Medulla oblongata (tissue), 1 donor: ENCODE measurements around the gene USP49.

ENCODE experiments used
- DNase-seq: peaks from one replicate; pipeline ENCODE4 v3.0.0-alpha.2; 2015; ENCODE audit errors: extremely low spot score

USP49 gene

DNA sequence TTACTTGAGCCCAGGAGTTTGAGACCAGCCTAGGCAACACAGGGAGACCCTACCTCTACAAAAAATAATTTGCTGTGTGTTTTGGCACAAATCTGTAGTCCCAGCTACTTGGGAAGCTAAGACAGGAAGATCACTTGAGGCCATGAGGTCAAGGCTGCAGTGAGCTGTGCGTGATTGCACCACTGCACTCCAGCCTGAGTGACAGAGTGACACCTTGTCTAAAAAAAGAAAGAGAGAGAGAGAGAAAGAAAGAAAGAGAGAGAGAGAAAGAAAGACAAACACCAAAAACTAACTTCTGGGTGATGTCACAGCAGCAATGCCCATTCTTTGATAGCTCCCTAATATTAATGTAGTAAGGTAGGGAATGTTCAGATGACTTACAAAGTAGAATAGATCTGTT is 20.4 kb downstream of the USP49 start:
- DNase-seq = no peak

DNA sequence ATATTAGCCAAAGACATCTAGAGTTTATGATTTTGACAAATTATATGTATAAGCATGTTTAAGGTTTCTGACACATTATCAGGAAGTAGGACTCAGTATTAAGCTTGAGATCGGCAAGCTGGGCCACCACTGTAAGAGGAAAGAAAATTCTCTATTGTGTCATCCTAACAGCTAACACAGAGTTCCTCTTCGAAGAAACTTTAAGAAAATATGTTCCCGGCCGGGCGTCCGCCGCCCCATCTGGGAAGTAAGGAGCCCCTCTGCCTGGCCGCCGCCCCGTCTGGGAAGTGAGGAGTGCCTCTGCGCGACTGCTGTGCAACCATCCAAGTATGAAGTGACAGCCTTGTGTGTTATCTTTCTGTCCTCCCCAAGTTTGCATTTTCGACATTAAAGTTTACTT is 23.0 kb downstream of the USP49 start:
- no peak for DNase-seq

DNA sequence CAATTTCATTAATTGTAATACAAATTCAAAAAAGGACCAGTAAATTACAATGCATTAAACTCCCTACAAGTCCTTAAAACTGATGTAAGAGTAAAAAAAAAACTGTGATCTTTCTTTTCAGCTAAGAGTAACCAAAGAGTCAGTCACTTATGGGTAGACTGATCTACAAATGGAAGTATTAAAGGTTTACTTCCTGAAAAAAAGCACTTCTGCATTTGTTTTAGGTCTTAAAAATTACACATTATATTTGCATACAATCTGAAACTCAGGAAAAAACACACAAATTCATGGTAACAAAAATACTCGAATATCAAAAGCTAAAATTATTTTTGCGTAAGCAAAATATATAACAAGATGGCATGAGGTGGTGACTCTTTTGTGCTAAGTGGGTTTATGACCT is 23.5 kb downstream of the USP49 start:
- no peak for DNase-seq

DNA sequence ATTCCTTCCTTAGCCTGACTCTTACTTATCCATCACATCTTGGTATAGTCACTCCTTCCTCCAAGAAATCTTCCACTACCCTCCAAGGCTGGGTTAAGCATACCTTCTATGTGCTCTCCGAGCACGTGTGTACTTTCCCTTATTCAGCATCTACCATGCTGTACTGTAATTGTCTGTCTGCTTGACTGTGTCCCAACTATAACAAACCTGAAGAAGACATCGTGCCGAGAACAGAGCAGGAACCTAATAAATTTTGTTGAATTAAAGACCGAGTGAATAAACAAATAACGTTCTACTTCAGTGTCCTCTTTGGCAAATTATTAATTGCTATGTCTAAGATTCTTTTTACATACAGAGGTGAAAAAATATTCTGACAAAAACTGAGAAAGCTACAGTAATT is 35.8 kb downstream of the USP49 start:
- no peak for DNase-seq

DNA sequence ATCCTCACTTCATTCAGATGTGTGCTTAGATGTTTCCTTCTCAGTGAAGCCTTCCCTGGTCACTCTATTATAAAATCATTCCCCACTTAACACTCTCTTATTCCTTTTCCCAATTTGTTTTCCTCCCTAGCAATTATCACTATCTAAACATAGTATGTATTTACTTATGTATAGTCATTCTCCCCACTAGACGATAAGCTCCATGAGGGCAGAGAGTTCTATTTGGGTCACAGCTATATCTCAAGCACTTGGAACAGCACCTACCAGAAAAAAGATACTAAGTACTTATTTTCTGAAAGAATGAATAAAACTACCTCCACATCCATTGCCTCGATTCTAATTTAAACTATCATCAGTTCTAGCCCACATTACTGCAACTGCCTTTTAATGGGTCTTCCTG is 36.5 kb downstream of the USP49 start:
- DNase-seq = no peak

DNA sequence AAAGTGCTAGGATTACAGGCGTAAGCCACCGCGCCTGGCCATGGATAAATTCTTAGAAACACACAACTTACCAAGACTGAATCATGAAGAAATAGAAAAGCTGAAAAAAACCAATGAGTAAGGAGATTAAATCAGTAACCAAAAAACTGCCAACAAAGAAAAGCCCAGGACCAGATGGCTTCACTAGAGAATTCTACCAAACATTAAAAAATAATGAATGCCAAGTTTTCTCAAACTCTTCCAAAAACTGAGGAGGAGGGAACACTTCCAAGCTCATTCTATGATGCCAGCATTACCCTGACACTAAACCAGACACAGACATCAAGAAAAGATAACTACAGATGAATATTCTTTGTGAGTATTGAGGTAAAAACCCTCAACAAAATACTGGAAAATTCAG is 44.3 kb downstream of the USP49 start:
- DNase-seq = no peak

DNA sequence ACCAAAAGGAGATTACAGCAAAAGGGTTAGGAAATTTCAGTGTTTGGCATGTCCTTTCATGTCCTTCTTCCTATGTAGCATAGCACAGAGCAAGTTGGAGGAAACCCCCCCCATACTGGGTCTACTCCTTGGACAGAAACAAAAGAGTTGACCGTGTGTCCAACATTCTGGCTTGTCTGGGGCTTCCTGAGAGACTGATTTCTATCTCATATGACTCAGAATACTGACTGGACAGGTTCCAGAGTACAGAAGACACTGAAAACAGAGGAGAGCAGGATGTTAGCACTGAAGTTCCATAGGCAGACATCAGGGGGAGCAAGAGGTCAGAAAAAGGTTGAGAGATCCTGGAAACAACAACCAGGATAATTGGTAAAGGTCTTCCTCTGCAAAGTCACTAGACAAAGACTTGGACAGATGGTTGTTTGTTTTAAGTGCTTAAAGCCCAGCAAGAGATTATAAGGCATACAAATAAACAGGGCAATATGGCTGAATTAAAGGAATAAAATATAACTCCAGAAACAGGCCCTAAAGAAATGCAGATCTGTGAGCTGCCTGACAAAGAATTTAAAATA is 48.4 kb downstream of the USP49 start:
- peak; percentile 60 for DNase-seq

DNA sequence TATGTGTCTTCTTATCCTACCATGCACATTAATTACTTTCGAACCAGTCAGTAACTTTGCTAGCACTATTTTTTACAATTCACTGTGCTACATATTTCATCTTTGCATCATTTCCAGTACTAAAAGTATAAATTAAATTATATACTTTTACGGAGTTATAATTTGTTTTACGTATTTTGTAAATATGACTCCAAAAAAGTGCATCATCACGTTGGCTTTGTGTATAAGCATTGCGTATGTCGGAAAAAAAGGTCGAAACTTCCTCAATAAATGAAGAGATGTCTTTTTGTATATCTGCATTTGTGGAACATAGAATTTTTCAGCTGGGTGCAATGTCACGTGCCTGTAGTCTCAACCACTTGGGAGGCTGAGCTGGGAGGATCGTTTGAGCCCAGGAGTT is 52.0 kb downstream of the USP49 start:
- no peak for DNase-seq

DNA sequence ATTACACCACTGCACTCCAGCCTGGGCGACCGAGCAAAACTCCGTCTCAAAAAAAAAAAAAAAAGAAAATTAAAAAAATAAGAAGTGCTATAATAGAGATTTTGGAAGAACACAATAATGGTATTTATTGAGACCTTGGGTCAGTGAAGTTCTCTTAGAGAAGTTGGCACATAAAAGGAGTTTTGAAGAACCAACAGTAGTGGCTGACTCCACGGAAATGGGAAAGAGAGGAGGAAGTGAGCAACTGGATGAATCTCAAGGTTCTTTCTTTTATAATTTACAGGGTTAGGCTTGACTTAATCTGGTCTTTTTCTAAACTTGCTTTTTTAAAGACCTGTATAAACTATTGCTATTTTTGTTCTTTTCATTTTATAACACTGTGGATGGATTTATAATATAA is 54.8 kb downstream of the USP49 start:
- DNase-seq = no peak

DNA sequence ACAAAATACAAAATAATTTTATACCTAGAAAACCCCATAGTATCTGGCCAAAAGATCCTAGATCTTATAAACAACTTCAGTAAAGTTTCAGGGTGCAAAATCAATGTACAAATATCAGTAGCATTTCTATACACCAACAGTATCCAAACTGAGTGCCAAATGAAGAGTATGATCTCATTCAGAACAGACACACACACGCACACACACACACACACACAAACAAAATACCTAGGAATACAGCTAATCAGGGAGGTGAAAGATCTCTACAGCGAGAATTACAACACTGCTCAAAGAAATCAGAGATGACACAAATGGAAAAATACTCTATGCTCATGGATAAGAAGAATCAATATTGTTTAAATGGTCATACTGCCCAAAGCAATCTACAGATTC is 58.5 kb downstream of the USP49 start:
- no peak for DNase-seq

DNA sequence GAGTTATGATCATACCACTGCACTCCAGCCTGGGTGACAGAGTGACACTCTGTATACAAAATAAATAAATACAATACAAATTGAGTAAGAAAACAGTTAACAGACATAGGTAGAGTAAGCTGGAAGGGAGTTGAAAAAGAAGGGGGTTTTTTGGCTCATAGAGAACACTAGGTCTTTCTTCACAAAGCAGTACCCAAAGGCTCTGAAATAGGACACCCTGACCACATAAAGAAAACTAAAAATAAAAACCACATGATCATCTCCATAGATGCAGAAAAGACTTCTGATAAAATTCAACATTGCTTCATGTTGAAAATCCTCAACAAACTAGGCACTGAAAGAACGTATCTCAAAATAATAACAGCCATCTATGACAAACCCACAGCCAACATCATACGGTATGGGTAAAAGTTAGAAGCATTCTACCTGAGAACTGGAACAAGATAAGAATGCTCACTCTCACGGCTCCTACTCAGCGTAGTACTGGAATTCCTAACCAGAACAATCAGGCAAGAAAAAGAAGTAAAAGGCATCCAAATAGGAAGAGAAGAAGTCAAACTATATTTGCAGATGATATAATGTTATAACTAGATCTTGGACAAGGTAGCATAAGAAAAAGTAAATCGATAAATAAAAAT is 59.0 kb downstream of the USP49 start:
- no peak for DNase-seq

DNA sequence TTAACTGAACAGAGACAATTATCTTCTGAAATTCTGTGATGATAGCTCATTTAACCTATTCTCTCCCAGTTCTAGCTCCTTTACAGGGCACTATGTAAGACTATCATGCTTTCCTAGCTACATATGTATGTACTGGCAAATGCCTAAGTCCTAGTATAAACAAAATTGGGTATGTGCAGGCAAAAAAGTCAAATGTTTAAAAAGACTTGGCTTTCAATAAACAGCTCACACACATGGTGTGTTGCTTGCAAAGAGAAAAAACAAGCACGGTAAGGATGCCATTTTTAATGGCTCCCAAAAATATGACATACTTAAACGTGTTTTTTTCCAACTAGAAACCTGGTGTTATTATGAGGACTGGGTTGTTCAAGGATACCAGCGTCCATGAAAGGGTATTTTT is 62.9 kb downstream of the USP49 start:
- DNase-seq = no peak

DNA sequence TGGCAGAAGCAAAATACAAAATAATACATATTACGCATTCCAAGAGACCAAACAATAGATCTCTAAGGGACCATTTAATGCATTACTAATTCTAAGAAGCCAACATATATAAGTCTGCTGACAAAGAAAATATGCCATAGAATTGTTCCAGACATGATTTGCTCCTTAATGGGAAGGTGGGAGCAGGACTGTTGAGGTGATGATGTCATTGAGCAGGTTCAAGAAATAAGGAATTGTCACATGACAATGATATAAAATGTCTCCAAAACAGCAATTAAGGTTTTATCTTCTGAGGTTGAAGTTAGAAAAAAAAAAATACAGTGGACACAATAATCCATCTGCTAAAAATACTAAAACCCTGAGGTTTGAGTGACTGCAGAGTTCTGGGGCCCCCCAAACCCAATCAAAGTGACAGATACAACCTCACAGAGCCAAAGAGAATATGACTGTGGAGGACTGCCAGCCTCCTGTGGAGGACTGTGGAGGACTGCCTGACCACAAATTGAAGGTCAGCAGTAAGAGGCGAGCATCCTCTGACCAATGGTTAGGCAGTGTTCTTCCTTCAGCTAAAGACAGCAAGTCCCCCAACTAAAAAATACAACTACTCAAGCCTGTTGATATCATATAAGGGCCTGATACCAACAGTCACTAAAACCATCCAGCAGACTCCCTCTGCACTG is 68.7 kb downstream of the USP49 start:
- no peak for DNase-seq

DNA sequence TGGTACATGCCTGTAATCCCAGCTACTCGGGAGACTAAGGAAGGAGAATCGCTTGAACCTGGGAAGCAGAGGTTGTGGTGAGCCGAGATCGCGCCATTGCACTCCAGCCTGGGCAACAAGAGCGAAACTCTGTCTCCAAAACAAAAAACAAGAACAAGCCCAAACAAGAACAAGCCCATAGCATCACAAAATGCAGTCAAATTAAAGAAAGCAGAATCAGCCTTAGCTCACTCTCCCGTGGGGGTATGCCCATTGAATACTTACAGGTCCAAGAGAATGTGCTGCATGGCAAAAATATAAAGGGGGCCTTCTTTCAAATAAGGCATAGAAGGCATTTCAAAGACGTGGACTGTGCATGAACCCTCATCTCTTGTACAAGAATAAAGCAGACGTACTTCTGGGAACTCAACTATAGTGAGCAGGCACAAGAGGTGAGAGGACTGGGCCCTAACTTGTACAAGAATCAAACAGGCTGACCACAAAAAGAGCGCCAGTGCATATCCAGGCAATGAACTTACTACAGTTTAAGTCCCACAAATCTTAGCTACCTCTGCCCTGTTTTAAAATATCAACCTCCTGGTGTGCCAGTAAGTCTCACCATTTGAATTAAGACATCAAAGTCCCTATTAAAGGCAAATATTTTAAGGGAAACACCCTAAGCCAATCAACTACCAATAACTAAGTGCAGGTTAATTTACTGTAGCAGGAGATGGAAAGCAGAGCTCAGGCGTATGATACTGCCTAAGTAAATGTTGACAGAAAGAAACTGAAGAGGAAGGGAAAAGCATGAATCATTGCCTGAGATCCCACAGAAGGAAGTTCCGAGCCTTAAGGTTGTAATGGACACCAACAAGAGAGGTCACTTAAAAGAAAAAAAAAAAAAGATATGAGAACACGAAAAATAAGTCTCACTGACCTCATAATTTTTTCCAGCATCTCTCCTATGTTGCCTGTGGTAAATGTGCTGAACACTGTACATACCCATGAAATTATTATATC is 70.3 kb downstream of the USP49 start:
- DNase-seq = no peak

DNA sequence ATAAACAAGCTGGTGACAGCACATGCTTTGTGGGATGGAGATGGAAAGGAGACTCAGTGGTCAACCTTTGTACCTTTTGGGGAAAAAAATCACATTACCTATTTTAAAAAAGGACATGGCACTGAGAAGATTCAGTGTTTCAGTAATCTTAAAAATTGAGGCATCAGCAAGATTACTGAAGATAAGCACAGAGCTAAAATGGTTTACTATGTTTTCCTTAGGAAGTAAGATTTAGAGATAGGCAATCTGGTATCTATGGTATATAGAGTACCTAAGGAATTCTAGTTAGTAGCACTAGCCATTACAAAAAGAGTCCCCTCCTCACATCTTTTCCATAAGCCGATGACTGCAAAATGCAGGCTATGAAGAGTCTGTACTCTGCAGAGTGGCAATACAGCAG is 72.0 kb downstream of the USP49 start:
- DNase-seq = no peak

DNA sequence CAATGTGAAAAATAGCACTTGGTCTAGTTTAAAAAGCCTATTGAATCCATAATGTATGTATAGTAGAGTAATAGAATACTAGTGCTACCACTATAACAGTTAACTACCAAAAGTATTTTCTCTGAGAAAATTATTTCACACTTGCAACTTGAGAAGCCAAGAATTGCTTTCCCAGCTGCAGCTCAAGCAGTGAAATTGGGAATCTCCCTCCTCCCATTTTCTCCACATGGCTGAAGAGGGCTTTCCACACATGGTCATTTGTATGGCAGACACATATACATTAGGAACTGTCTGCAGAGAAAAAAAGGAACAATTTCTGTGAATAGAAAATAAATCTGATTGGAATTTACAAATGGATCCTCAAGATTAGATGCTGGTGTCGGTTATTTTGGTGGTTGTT is 73.2 kb downstream of the USP49 start:
- DNase-seq = no peak

DNA sequence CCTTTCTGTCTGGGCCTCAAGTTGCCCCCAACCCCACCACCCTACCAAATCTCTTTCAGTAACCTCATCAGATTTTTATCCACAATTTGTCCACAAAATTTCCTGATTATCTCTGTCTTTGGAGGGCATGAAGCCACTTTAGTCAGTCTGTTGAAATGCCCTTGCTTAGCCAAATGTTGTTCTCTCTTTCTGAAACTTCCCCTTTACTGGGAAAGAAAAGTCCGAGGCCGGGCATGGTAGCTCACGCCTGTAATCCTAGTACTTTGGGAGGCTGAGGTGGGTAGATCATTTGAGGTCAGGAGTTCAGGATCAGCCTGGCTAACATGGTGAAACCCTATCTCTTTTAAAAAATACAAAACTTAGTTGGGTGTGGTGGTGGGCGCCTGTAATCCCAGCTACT is 73.9 kb downstream of the USP49 start:
- DNase-seq = no peak

DNA sequence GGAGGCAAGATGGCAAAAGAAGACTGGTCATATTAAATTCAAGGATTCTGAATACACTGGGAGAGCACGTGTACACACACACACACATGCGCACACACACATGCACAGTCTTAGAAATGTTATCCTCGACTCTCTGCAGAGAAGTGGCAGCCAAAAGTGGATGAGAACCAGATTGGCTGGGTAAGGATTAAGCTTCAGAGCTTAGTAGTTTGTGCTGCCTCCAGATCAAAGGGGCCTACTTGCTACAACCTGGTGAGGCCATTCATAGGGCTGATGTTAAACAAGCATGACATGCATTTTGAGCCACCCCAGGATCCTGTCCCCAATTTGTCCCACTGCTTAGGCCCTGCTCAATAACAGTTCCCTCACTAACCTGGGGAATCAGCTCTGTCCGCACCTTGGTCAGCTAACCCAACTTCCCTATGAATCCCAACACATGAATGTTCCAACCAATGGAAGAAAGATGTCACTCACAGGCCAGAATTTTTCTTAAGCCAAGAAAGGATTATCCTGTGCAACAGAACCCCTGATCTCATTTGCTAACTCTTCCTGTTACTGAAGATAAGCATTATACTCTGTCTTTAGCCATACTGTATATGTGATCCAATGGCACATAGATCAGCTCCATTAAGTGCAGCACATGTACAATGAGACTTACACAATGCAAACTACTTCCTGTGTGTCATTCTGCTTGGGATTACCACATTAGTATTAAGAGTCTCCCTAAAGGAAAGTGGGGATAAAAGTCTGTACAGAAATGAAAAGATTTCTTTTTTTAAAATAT is 76.7 kb downstream of the USP49 start:
- no peak for DNase-seq

DNA sequence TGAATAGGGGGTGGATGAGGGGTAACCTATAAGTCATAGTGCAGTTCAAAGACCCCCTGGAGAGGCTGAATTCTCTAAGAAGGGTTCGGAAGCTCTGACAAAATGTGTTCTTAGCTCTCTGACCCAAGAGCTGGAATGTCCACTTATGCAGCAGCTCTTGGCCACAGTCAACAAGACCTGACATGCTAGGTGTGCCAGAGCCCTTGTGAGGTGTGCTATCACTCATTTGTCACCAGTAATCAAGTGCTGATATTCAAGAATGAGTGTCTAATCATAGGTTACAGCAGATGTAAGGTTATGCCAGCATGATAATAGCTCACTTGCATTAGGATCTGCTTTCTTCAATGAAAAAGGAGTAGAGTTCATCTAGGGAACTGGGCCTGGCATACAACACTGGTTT is 79.6 kb downstream of the USP49 start:
- no peak for DNase-seq

DNA sequence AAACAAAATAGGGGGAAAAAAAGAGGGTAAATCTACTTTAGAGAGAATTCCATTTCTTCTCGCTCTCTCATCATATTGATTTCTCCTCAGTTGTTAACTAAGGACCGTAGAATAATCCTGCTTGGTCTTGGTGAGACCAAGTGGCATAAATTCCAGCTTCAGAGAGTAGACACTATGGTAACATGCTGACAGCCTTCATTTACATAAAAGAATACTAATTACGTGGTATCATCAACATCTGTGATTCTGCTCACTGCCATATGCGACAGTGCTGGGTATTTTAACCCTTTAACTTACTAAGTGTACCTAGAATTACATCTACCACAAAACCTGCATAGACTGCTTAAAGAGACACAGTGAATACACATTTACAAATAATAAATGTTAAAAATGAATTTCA is 80.5 kb downstream of the USP49 start:
- no peak for DNase-seq

DNA sequence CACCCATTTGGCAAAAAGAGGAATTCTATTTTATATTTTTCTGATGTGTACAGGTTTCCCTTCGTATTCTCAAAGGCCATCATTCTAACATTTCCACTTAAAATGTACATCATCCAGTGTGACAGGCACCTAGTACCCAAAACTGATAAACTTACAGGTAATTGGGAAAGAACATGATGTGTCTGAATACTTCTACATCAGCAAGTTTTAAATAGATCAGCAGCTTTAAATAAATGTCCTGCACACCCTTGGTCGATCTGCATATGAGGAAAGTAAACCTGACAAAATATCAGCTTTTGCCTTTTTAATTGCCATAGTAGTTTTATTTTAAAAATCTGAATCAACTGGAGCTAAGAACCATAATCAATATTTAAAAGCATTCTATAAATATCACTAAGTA is 81.2 kb downstream of the USP49 start:
- DNase-seq = no peak

DNA sequence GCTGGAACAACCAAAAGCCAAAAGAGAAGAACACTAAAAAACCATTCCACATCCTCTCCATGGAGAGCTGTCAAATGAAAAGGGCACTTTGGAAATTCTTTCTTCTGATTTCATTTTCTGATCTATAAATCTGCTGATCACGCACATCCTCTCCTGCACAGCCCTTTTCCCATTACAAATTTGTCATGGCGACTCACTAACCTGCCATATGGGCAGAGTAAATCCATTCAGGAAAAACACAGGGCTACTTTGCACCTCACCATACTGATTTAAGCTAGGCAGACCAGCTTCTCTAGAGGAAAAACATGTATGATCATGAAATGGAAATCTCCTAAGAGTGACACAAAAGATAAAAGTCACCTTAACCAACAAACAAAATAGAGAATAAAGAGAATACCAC is 81.7 kb downstream of the USP49 start:
- no peak for DNase-seq
